IPS-20b (cell line): Measurements from ENCODE around the gene AREG.

ENCODE experiments used
- H3K27ac ChIP-seq: one replicate; pipeline ENCODE4 v1.5.1; 2013; ENCODE audit warnings: low read length
- H3K27me3 ChIP-seq: 2 replicates; pipeline ENCODE4 v1.6.1; 2013; ENCODE audit warnings: mild to moderate bottlenecking, low read length, inconsistent platforms; ENCODE audit not compliant: insufficient read depth
- H3K36me3 ChIP-seq: 2 replicates; pipeline ENCODE4 v1.6.1; 2013; ENCODE audit warnings: low read depth, mild to moderate bottlenecking, inconsistent platforms, low read length, moderate library complexity; ENCODE audit not compliant: insufficient read depth
- H3K4me1 ChIP-seq: 2 replicates; pipeline ENCODE4 v1.6.1; 2013; ENCODE audit warnings: mild to moderate bottlenecking, control low read depth, inconsistent platforms, low read length, moderate library complexity; ENCODE audit not compliant: insufficient read depth
- H3K4me3 ChIP-seq: 2 replicates; pipeline ENCODE4 v1.5.1; 2013; ENCODE audit warnings: mild to moderate bottlenecking, low read length, inconsistent platforms
- H3K9ac ChIP-seq: 2 replicates; pipeline ENCODE4 v1.6.1; 2013; ENCODE audit warnings: low read depth, mild to moderate bottlenecking, inconsistent platforms, low read length, moderate library complexity
- H3K9me3 ChIP-seq: 2 replicates; pipeline ENCODE4 v1.6.1; 2013; ENCODE audit warnings: mild to moderate bottlenecking, low read depth, low read length, inconsistent platforms; ENCODE audit not compliant: insufficient read depth

AREG gene

GRCh38 chr4:74501579-74501978 lies 56.6 kb downstream of the AREG start:
- Histone ChIP-seq H3K36me3 (no peaks in the 10 kb centered on the region), H3K4me3 (no peak overlapping the region), H3K27me3 (no peaks in the 10 kb centered on the region), H3K9me3 (no peaks in the 10 kb centered on the region), H3K27ac (no peak overlapping the region), H3K9ac (no peak overlapping the region), H3K4me1 (no peaks in the 10 kb centered on the region)

- Histone ChIP-seq H3K27me3 (no peaks in the 10 kb centered on the region), H3K9ac (no peak overlapping the region), H3K4me1 (no peaks in the 10 kb centered on the region), H3K36me3 (no peaks in the 10 kb centered on the region), H3K9me3 (no peaks in the 10 kb centered on the region), H3K27ac (no peak overlapping the region), H3K4me3 (no peak overlapping the region)
Observed at GRCh38 chr4:74503580-74503979, 58.6 kb downstream of the AREG start.

GRCh38 chr4:74504212-74504611 lies 59.3 kb downstream of the AREG start:
- no peaks in the 10 kb centered on the region for H3K36me3 ChIP-seq
- no peak overlapping the region for H3K4me3 ChIP-seq
- no peaks in the 10 kb centered on the region for H3K9me3 ChIP-seq
- H3K9ac ChIP-seq = no peak overlapping the region
- H3K27me3 ChIP-seq = no peaks in the 10 kb centered on the region
- H3K27ac ChIP-seq = no peak overlapping the region
- H3K4me1 ChIP-seq = no peaks in the 10 kb centered on the region
